Sigmoid colon (tissue), 7 donors: Measurements from ENCODE around the gene KRT20. TPM values are rescaled to one million over a fixed set of nuclear protein-coding genes. Genes with fewer than 3 reads are reported as not detected.

Experiments
- DNase-seq: peaks from one replicate; pipeline ENCODE4 v3.0.0-alpha.2; 2019
- H3K27ac ChIP-seq, 4 donors: fragments of 200-600 bp; sonication (generic); one replicate each; pipeline ENCODE4 v1.5.1; 2016 to 2019; ENCODE audit warnings: mild to moderate bottlenecking in 1 of 4
- H3K27me3 ChIP-seq, 3 donors: fragments of 200-600 bp; sonication (generic); one replicate each; pipeline ENCODE4 v1.5.1; 2019; ENCODE audit warnings: mild to moderate bottlenecking in 1 of 3
- H3K36me3 ChIP-seq, 4 donors: fragments of 200-600 bp; sonication (generic); one replicate each; pipeline ENCODE4 v1.5.1; 2016 to 2019
- H3K4me1 ChIP-seq, 4 donors: fragments of 200-600 bp; sonication (generic); one replicate each; pipeline ENCODE4 v1.5.1; 2017 to 2019
- H3K4me3 ChIP-seq, 4 donors: fragments of 200-600 bp; sonication (generic); one replicate each; pipeline ENCODE4 v1.5.1; 2017 to 2019; ENCODE audit warnings: mild to moderate bottlenecking in 2 of 4, moderate library complexity in 1 of 4
- H3K9me3 ChIP-seq, 4 donors: fragments of 200-600 bp in 3 of 4; sonication (generic) in 3 of 4; one replicate each; pipeline versions ENCODE4 v1.5.1 to v1.6.1; 2013 to 2019
- EP300 ChIP-seq, 4 donors: sonication (generic); formaldehyde crosslinking; IDR thresholded peaks; one replicate each; pipeline ENCODE4 v1.6.1; 2017; ENCODE audit warnings: antibody characterized with exemption in 4 of 4
- POLR2A ChIP-seq, 2 donors: fragments of 450-650 bp; IDR thresholded peaks; one replicate each; pipeline ENCODE4 v1.6.1; 2016; ENCODE audit warnings: antibody characterized with exemption in 2 of 2, mild to moderate bottlenecking in 2 of 2, moderate library complexity in 2 of 2
- POLR2AphosphoS5 ChIP-seq, 4 donors: sonication (generic); formaldehyde crosslinking; IDR thresholded peaks; one replicate each; pipeline ENCODE4 v1.6.1; 2017; ENCODE audit warnings: antibody characterized with exemption in 4 of 4
- WGBS, 2 donors: extraction: QIAGEN DNeasy Blood & Tissue Kit; methylation state at CpG; one replicate each; pipeline ENCODE4 v1.1.7; 2013; 5-methylcytosine and 5-hydroxymethylcytosine counted together
- intact Hi-C: fragments of 100-400 bp; cut with DNase I; formaldehyde crosslinking; loops from one replicate; pipeline ENCODE4 v1.15.1; 2023
- polyA plus RNA-seq, 3 donors: library from polyadenylated mRNA; stranded (reverse); fragments of 200-250 nt; gene quantifications; one replicate each; pipeline ENCODE4 v1.2.3, GENCODE V29; 2013
- total RNA-seq, 4 donors: library from RNA; depleted of rRNA; stranded (reverse); fragments of >200 nt; gene quantifications; one replicate each; pipeline ENCODE4 v1.1.0, GENCODE V29; 2016
- TF ChIP-seq, protein P1 (sequence below), 4 experiments: fragments of 450-650 bp in 3 of 4; fragments of 200-600 bp in 1 of 4; IDR thresholded peaks; one replicate each; pipeline ENCODE4 v1.5.1; 2016 to 2019; ENCODE audit warnings: antibody characterized with exemption in 4 of 4, mild to moderate bottlenecking in 3 of 4, moderate library complexity in 2 of 4
- donor health status: healthy with polysubstance abuse.
- donor health status: Bipolar disorder and iron deficiency.
- donor health status: healthy.

The KRT20 gene
- total and polyA plus RNA-seq, 7 donors = 1.4 to 2,181 (median 1,034) TPM; not detected in 2

DNA sequence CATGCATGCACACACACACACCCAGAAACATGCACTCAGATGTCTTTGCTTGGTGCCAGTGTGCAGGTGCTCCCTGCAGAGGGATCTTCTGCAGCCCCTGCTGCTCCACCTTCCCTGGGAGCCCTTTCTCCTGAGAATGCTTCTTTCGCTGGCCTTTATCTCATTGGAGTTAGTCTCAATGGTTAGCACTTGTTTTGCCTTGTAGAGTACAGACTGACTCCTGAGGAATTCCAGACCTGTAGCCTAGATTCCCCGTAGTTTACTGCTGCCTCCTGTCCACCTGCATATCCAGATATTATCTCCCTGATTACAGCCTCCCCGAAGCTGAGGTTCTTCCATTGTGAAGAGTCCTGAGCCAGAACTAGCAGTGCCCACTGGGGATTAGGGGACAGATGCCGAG is 14.9 kb downstream of the KRT20 start:
- no peak overlapping the region for H3K27ac ChIP-seq
- no peak for DNase-seq
- H3K36me3 ChIP-seq = no peaks in the 10 kb centered on the region
- no peaks in the 10 kb centered on the region for H3K9me3 ChIP-seq
- intact Hi-C loops = no loop called here
- H3K27me3 ChIP-seq = no peaks in the 10 kb centered on the region
- H3K4me1 ChIP-seq = no peaks in the 10 kb centered on the region
- WGBS, 2 donors = 72 to 82% methylated on average over 4 of the region's 4 CpGs
- no peak overlapping the region for H3K4me3 ChIP-seq
- TF ChIP-seq POLR2AphosphoS5 (IDR thresholded peaks at IDR 0.05) (no peak), POLR2A (IDR thresholded peaks at IDR 0.05) (no peak), EP300 (IDR thresholded peaks at IDR 0.05) (no peak)
- TF ChIP-seq, protein P1, sequence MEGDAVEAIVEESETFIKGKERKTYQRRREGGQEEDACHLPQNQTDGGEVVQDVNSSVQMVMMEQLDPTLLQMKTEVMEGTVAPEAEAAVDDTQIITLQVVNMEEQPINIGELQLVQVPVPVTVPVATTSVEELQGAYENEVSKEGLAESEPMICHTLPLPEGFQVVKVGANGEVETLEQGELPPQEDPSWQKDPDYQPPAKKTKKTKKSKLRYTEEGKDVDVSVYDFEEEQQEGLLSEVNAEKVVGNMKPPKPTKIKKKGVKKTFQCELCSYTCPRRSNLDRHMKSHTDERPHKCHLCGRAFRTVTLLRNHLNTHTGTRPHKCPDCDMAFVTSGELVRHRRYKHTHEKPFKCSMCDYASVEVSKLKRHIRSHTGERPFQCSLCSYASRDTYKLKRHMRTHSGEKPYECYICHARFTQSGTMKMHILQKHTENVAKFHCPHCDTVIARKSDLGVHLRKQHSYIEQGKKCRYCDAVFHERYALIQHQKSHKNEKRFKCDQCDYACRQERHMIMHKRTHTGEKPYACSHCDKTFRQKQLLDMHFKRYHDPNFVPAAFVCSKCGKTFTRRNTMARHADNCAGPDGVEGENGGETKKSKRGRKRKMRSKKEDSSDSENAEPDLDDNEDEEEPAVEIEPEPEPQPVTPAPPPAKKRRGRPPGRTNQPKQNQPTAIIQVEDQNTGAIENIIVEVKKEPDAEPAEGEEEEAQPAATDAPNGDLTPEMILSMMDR (IDR thresholded peaks at IDR 0.05) = no peak

- Histone ChIP-seq H3K4me1 (no peaks in the 10 kb centered on the region), H3K9me3 (no peaks in the 10 kb centered on the region), H3K4me3 (no peak within 1 kb of the TSS), H3K27ac (no peak within 1 kb of the TSS), H3K27me3 (no peaks in the 10 kb centered on the region), H3K36me3 (no peaks in the 10 kb centered on the region)
- WGBS, 2 donors = 93 to 94% methylated on average over 8 of the region's 8 CpGs
- TF ChIP-seq EP300 (IDR thresholded peaks at IDR 0.05) = no peak
- TF ChIP-seq, protein P1 (IDR thresholded peaks at IDR 0.05) = no peak
- TF ChIP-seq POLR2AphosphoS5 (IDR thresholded peaks at IDR 0.05) = no peak
- no peak for TF ChIP-seq POLR2A (IDR thresholded peaks at IDR 0.05)
- no peak for DNase-seq
- intact Hi-C loops = no loop called here
Observed at GRCh38 chr17:40866838-40867237, 18.2 kb downstream of the KRT20 start, which contains the start of gene KRT12. Gene KRT12 (minus strand): TSS chr17:40867223. CDS start chr17:40867186, 37 bp downstream.

DNA sequence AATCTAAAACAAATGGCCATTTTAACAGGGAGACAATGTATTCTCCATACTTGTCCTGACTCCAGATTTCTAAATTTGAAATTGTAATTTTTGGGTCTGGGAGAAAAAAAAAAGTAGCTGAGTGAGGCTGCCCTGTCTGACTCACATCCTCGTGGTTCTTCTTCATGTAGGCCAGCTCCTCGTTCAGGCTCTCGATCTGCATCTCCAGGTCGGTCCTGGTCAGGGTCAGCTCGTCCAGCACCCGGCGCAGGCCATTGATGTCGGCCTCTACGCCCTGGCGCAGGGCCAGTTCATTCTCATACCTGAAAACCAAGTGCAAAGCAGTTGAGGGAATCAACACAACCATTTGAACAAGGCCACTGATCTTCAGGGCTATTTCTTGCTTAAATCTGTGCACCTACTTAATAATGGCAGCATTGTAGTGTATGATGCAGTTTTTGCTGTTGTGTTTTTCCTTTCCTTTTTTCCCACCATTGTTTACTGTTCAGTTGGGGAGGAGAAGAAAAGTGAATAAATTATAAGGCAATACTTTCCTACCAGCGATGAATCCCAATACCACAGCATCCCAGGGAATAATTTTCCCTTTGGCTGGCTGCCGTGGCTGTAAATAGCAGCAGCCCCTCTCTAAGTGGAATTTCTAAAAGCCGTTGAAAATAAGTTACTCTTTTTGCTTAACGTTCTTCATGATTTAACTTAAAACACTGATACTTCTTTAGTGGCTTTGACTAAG is 20.2 kb downstream of the KRT20 start:
- WGBS, 2 donors = 93% methylated on average over 14 of the region's 14 CpGs
- TF ChIP-seq, protein P1 (IDR thresholded peaks at IDR 0.05) = no peak
- no peak for TF ChIP-seq EP300 (IDR thresholded peaks at IDR 0.05)
- no peak for TF ChIP-seq POLR2A (IDR thresholded peaks at IDR 0.05)
- TF ChIP-seq POLR2AphosphoS5 (IDR thresholded peaks at IDR 0.05) = no peak
- no peak overlapping the region for H3K4me3 ChIP-seq
- no peaks in the 10 kb centered on the region for H3K36me3 ChIP-seq
- H3K4me1 ChIP-seq = no peaks in the 10 kb centered on the region
- H3K27ac ChIP-seq = no peak overlapping the region
- no peak for DNase-seq
- H3K27me3 ChIP-seq = no peaks in the 10 kb centered on the region
- H3K9me3 ChIP-seq = no peaks in the 10 kb centered on the region
- intact Hi-C loops = no loop called here

GRCh38 chr17:40862985-40863733 is 21.9 kb downstream of the KRT20 start:
- WGBS, 2 donors = 68 to 87% methylated on average over 39 of the region's 39 CpGs
- Histone ChIP-seq H3K4me3 (no peak overlapping the region), H3K4me1 (no peaks in the 10 kb centered on the region), H3K27ac (no peak overlapping the region), H3K9me3 (no peaks in the 10 kb centered on the region), H3K36me3 (no peaks in the 10 kb centered on the region), H3K27me3 (no peaks in the 10 kb centered on the region)
- TF ChIP-seq, protein P1 (IDR thresholded peaks at IDR 0.05) = no peak
- no peak for TF ChIP-seq EP300 (IDR thresholded peaks at IDR 0.05)
- TF ChIP-seq POLR2A (IDR thresholded peaks at IDR 0.05) = no peak
- no peak for TF ChIP-seq POLR2AphosphoS5 (IDR thresholded peaks at IDR 0.05)
- intact Hi-C loops = no loop called here
- DNase-seq = no peak
